WTC11 (cell line): ENCODE results near the gene PDCD1.
"Not testable (repeated sequence)": the region's sequence is repeated elsewhere in the genome, so short reads cannot be mapped to it uniquely, and the experiment has no call there.

Source experiments
- ATF2 ChIP-seq: sonication (generic); formaldehyde crosslinking; IDR thresholded peaks from 2 replicates; pipeline ENCODE4 v1.8.1; 2022; ENCODE audit warnings: low read depth, missing genetic modification reagents, borderline replicate concordance
- CREB1 ChIP-seq: sonication (generic); formaldehyde crosslinking; IDR thresholded peaks from 2 replicates; pipeline ENCODE4 v1.8.0; 2023; ENCODE audit warnings: mild to moderate bottlenecking, missing genetic modification reagents
- CTCF ChIP-seq: fragments of 200-600 bp; IDR thresholded peaks from 2 replicates; pipeline ENCODE4 v1.8.0; 2022; ENCODE audit warnings: antibody characterized with exemption
- ETV6 ChIP-seq: sonication (generic); formaldehyde crosslinking; IDR thresholded peaks from 2 replicates; pipeline ENCODE4 v1.8.1; 2022; ENCODE audit warnings: mild to moderate bottlenecking, missing genetic modification reagents
- FOXK1 ChIP-seq: sonication (generic); formaldehyde crosslinking; IDR thresholded peaks from 2 replicates; pipeline ENCODE4 v1.8.0; 2022; ENCODE audit warnings: mild to moderate bottlenecking, moderate library complexity, missing genetic modification reagents
- HMGXB4 ChIP-seq: sonication (generic); formaldehyde crosslinking; IDR thresholded peaks from 2 replicates; pipeline ENCODE4 v1.8.1; 2023; ENCODE audit warnings: mild to moderate bottlenecking, moderate library complexity, missing genetic modification reagents
- IRF2 ChIP-seq: sonication (generic); formaldehyde crosslinking; IDR thresholded peaks from 2 replicates; pipeline ENCODE4 v1.8.0; 2022; ENCODE audit warnings: low read depth, missing genetic modification reagents, borderline replicate concordance
- MAX ChIP-seq: sonication (generic); formaldehyde crosslinking; IDR thresholded peaks from 2 replicates; pipeline ENCODE4 v1.8.0; 2022; ENCODE audit warnings: mild to moderate bottlenecking, missing genetic modification reagents
- MLX ChIP-seq: sonication (generic); formaldehyde crosslinking; IDR thresholded peaks from 2 replicates; pipeline ENCODE4 v1.8.1; 2023; ENCODE audit warnings: mild to moderate bottlenecking, missing genetic modification reagents, moderate library complexity
- NFE2L1 ChIP-seq: sonication (generic); formaldehyde crosslinking; IDR thresholded peaks from 2 replicates; pipeline ENCODE4 v1.8.1; 2023; ENCODE audit warnings: missing genetic modification reagents
- NR2C2 ChIP-seq: sonication (generic); formaldehyde crosslinking; IDR thresholded peaks from 2 replicates; pipeline ENCODE4 v1.8.0; 2022; ENCODE audit warnings: mild to moderate bottlenecking, missing genetic modification reagents
- NR3C1 ChIP-seq: sonication (generic); formaldehyde crosslinking; conservative IDR thresholded peaks from 2 replicates; pipeline ENCODE4 v1.8.1; 2023; ENCODE audit warnings: low read depth, mild to moderate bottlenecking, missing genetic modification reagents
- SP1 ChIP-seq: sonication (generic); formaldehyde crosslinking; conservative IDR thresholded peaks from 2 replicates; pipeline ENCODE4 v1.8.1; 2022; ENCODE audit warnings: missing genetic modification reagents
- ZSCAN18 ChIP-seq: fragments of 250-450 bp; sonication (Bioruptor Pico); IDR thresholded peaks from 2 replicates; pipeline ENCODE4 v2.1.2; 2022; ENCODE audit warnings: mild to moderate bottlenecking, moderate library complexity

- not testable (repeated sequence) for TF ChIP-seq NR2C2 (CRISPR knock-in tag); CTCF; HMGXB4 (CRISPR knock-in tag); MLX (CRISPR knock-in tag); MAX; ZSCAN18; IRF2; ETV6 (CRISPR knock-in tag); NFE2L1 (CRISPR knock-in tag); NR3C1; FOXK1 (CRISPR knock-in tag); SP1 (CRISPR knock-in tag); ATF2; CREB1 (CRISPR knock-in tag)
These were observed 40.9 kb downstream of the PDCD1 start for GRCh38 chr2:241817821-241818215.
